AG04449 (cell line): ENCODE measurements around the gene ISYNA1.

Source experiments
- CTCF ChIA-PET: fragments of 350-600 bp; formaldehyde crosslinking; extraction: SDS; loops from one replicate; lab custom pipeline; 2021; ENCODE audit warnings: antibody characterized with exemption; lab: Yijun Ruan, JAX
- POLR2A ChIA-PET: fragments of 400-600, 350-600 bp; formaldehyde crosslinking; extraction: SDS; loops from one replicate; lab custom pipeline; 2020; ENCODE audit warnings: antibody characterized with exemption, inconsistent platforms; lab: Yijun Ruan, JAX
- DNase-seq: peaks from one replicate; pipeline ENCODE4 v3.0.0-alpha.2; 2010; ENCODE audit warnings: low read depth, low spot score
- H3K4me3 ChIP-seq: 2 replicates; pipeline ENCODE4 v1.5.1; 2011; ENCODE audit warnings: low read depth, mild to moderate bottlenecking, control low read depth, low read length
- TF ChIP-seq, protein P1 (sequence below): IDR thresholded peaks from one replicate; pipeline ENCODE4 v1.5.1; 2011; ENCODE audit warnings: mild to moderate bottlenecking, moderate library complexity, low read length, control low read depth, inconsistent platforms; ENCODE audit not compliant: insufficient read depth; ENCODE audit errors: missing control alignments

The ISYNA1 gene

DNA sequence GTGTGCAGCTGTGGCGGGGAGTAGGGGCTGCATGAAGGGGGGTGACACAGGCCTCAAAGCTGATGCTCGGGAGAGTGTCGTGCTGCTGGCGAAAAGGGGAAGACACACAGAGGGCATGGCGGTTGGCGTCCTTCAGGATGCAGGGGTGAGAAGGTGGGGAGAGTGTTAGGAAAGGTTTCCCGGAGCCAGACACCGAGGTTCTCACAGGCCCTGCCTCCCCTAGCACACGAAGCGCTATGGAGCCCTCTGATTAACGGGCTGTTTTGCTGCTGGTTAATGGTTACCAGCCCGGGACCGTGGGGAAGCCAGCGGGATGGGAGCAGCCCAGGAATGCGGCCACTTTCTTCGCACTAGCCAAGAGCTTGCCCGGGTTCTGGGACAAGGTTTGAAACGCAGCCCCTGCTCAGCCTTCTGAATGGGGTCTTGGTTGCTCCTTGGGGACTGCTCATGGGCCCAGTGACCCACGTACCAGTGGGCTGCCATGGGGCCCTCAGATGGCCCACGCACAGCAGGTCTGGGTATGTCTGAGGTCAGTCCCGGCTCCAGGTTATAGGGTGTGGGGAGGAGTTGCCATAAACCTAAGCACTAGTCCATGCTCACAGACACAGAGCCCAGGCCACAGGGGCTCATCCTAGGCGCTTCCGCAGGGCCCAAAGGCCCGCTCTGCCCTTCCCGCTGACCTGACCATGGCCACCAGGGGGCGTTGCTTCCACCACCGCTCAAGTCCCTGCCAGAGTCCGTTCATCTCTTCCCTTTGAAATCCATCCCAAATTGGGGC is 31.3 kb upstream of the ISYNA1 start:
- no peak overlapping the region for H3K4me3 ChIP-seq
- TF ChIP-seq, protein P1, sequence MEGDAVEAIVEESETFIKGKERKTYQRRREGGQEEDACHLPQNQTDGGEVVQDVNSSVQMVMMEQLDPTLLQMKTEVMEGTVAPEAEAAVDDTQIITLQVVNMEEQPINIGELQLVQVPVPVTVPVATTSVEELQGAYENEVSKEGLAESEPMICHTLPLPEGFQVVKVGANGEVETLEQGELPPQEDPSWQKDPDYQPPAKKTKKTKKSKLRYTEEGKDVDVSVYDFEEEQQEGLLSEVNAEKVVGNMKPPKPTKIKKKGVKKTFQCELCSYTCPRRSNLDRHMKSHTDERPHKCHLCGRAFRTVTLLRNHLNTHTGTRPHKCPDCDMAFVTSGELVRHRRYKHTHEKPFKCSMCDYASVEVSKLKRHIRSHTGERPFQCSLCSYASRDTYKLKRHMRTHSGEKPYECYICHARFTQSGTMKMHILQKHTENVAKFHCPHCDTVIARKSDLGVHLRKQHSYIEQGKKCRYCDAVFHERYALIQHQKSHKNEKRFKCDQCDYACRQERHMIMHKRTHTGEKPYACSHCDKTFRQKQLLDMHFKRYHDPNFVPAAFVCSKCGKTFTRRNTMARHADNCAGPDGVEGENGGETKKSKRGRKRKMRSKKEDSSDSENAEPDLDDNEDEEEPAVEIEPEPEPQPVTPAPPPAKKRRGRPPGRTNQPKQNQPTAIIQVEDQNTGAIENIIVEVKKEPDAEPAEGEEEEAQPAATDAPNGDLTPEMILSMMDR: peak; percentile 83
- POLR2A ChIA-PET: no interaction called here
- CTCF ChIA-PET: interaction anchor here (0.6 to 16.0 kb wide), 36 partner anchors 7 to 434 kb away, joined by 3 to 117 read pairs (median 4); partner anchors contain the start of genes ELL, REX1BD and UBA52
- DNase-seq: no peak

DNA sequence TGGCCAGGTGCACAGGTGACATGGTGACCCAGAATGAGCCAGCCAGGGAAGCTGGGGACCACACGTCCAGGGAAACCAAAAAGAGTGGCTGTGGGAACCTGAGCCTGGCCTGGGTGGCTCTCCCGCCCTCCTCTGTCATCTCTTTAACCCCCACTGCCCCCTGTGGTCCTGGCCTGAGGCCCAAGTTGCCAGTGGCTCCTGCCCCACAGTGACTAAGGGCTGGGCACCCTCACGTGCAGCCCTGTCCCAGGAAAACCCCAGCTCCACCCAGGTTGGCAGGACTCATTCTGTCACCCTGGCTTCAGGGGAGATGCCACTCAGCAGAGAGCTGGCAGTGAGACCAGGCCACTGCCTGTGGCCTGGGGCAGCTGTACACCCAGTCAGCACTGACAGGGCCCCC is 30.6 kb upstream of the ISYNA1 start:
- no peak overlapping the region for H3K4me3 ChIP-seq
- ChIA-PET CTCF (interaction anchor here (0.9 to 16.0 kb wide), 13 partner anchors 7 to 379 kb away, joined by 3 to 117 read pairs (median 9); partner anchors contain the start of genes ELL and UBA52), POLR2A (no interaction called here)
- no peak for DNase-seq
- TF ChIP-seq, protein P1: no peak

- H3K4me3 ChIP-seq: no peak overlapping the region
- TF ChIP-seq, protein P1: no peak
- DNase-seq: no peak
- ChIA-PET POLR2A (no interaction called here), CTCF (interaction anchor here (1.0 to 16.0 kb wide), 8 partner anchors 6 to 125 kb away, joined by 3 to 117 read pairs (median 14); partner anchors contain the start of gene ELL)
Observed at GRCh38 chr19:18467978-18468377, 30.0 kb upstream of the ISYNA1 start.

DNA sequence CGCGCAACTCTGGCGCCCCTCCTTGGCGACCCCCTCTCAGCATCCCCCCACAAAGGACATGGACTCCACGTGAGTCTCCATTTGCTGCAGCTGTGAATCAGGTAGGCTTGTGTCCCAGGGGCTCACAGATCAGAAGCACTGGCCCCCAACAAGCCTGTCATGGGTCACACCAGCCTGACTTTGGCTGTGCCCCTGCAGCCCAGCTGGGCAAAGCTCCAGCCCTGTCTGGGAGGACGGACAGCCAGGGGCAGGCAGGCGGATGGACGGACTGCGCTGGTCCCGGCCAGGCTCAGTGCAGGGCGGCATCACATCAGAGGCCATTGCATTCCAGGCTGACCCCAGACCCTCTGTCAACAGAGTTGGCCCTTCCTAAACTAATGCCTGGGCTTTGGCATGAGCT is 28.4 kb upstream of the ISYNA1 start:
- TF ChIP-seq, protein P1: no peak
- ChIA-PET CTCF (interaction anchor here (0.9 to 7.3 kb wide), 10 partner anchors 9 to 381 kb away, joined by 3 to 42 read pairs (median 4); partner anchors contain the start of gene ELL), POLR2A (no interaction called here)
- H3K4me3 ChIP-seq: no peak overlapping the region
- DNase-seq: no peak

DNA sequence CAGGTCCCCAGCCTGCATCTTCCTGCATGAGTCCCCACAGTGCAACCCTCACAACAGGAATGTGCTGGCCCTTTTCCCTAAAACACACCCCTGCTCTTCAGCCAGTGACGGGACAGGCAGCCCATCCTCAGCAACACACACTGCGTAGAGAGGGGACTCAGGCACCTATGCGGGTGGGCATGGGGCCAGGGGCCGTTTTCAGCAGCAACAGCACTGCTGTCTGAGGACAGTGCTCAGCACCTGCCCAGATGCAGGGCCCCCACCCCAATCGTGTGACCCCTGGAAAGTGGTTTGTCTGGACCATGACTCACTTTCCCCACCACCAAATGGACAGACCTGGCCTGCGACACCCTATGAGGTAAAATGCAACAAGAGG is 28.0 kb upstream of the ISYNA1 start:
- no peak for DNase-seq
- CTCF ChIA-PET: interaction anchor here (0.9 to 7.3 kb wide), 9 partner anchors 8 to 382 kb away, joined by 3 to 42 read pairs (median 5); partner anchors contain the start of gene ELL
- POLR2A ChIA-PET: no interaction called here
- TF ChIP-seq, protein P1: no peak
- H3K4me3 ChIP-seq: no peak overlapping the region
